ENCODE measurements around the gene HSPB2.
"Not testable (repeated sequence)": the region's sequence is repeated elsewhere in the genome, so short reads cannot be mapped to it uniquely, and the experiment has no call there.

Gene HSPB2

GRCh38 chr11:111926505-111927391 lies 14.2 kb downstream of the HSPB2 start:
- Histone ChIP-seq H3K4me3 (ENCODE audit: low read depth, low read length) (peak overlapping the region; percentile 67), H3K9ac (ENCODE audit: low read depth, low read length) (peak overlapping the region; percentile 41), H3K9me3 (ENCODE audit: control insufficient read depth, insufficient read depth, low read length) (no peaks in the 10 kb centered on the region), H3K27ac (ENCODE audit: low read depth, low read length) (peak overlapping the region; percentile 86), H3K27me3 (ENCODE audit: control insufficient read depth, insufficient read depth, low read length) (no peaks in the 10 kb centered on the region), H3K36me3 (ENCODE audit: control insufficient read depth, insufficient read depth, low read length) (no peaks in the 10 kb centered on the region), H3K4me1 (ENCODE audit: control insufficient read depth, insufficient read depth, low read length) (peaks cover 16% of the 10 kb centered on the region)

- Histone ChIP-seq H3K27ac (ENCODE audit: low read depth, low read length) (no peak overlapping the region), H3K9me3 (ENCODE audit: control insufficient read depth, insufficient read depth, low read length) (no peaks in the 10 kb centered on the region), H3K4me3 (ENCODE audit: low read depth, low read length) (no peak overlapping the region)
These were observed 17.9 kb downstream of the HSPB2 start for GRCh38 chr11:111930472-111930871.

DNA sequence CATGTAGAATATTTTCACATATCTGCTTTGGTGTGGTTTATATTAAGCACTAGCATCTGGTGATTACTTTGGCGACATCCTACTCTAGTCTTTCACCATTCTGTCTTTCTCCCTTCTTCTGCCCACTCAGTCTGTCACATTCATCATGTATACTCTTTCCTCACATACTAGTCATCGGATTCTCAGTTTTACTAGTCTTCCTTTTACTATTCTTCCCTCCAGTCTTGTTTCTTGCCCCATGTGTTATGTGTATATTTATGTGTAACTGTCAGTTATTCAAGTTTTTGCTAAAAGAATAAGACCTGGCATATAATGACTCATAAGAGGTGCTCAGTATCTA lies 20.0 kb downstream of the HSPB2 start:
- Histone ChIP-seq H3K4me1 (ENCODE audit: control insufficient read depth, insufficient read depth, low read length) (peaks cover 16% of the 10 kb centered on the region), H3K9ac (ENCODE audit: low read depth, low read length) (no peak overlapping the region), H3K27ac (ENCODE audit: low read depth, low read length) (no peak overlapping the region), H3K9me3 (ENCODE audit: control insufficient read depth, insufficient read depth, low read length) (no peaks in the 10 kb centered on the region), H3K36me3 (ENCODE audit: control insufficient read depth, insufficient read depth, low read length) (no peaks in the 10 kb centered on the region), H3K4me3 (ENCODE audit: low read depth, low read length) (no peak overlapping the region), H3K27me3 (ENCODE audit: control insufficient read depth, insufficient read depth, low read length) (no peaks in the 10 kb centered on the region)

More at GRCh38 chr11:111930472-111930871, 17.9 kb downstream of the HSPB2 start:
- Histone ChIP-seq H3K27me3 (ENCODE audit: control insufficient read depth, insufficient read depth, low read length) (no peaks in the 10 kb centered on the region), H3K9ac (ENCODE audit: low read depth, low read length) (no peak overlapping the region), H3K36me3 (ENCODE audit: control insufficient read depth, insufficient read depth, low read length) (no peaks in the 10 kb centered on the region), H3K4me1 (ENCODE audit: control insufficient read depth, insufficient read depth, low read length) (peaks cover 14% of the 10 kb centered on the region)

DNA sequence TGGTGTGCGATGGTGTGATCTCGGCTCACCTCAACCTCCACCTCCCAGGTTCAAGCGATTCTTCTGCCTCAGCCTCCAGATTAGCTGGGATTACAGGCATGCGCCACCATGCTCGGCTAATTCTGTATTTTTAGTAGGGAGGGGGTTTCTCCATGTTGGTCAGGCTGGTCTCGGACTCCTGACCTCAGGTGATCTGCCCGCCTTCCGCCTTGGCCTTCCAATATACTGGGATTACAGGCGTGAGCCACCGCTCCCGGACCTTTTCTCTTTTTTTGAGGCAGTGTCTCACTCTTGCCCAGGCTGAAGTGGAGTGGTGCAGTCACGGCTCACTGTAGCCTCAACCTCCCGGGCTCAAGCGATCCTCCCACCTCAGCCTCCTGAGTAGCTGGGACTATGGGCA lies 20.6 kb downstream of the HSPB2 start:
- H3K27me3 ChIP-seq (ENCODE audit: control insufficient read depth, insufficient read depth, low read length); H3K4me3 ChIP-seq (ENCODE audit: low read depth, low read length); H3K9ac ChIP-seq (ENCODE audit: low read depth, low read length); H3K9me3 ChIP-seq (ENCODE audit: control insufficient read depth, insufficient read depth, low read length); H3K36me3 ChIP-seq (ENCODE audit: control insufficient read depth, insufficient read depth, low read length); H3K27ac ChIP-seq (ENCODE audit: low read depth, low read length): not testable (repeated sequence)
- peaks cover 22% of the 10 kb centered on the region for H3K4me1 ChIP-seq (ENCODE audit: control insufficient read depth, insufficient read depth, low read length)

- no peak overlapping the region for H3K27ac ChIP-seq (ENCODE audit: low read depth, low read length)
- H3K4me3 ChIP-seq (ENCODE audit: low read depth, low read length): no peak overlapping the region
- H3K4me1 ChIP-seq (ENCODE audit: control insufficient read depth, insufficient read depth, low read length): peaks cover 29% of the 10 kb centered on the region
- H3K9me3 ChIP-seq (ENCODE audit: control insufficient read depth, insufficient read depth, low read length): no peaks in the 10 kb centered on the region
- H3K9ac ChIP-seq (ENCODE audit: low read depth, low read length): no peak overlapping the region
- no peaks in the 10 kb centered on the region for H3K36me3 ChIP-seq (ENCODE audit: control insufficient read depth, insufficient read depth, low read length)
- H3K27me3 ChIP-seq (ENCODE audit: control insufficient read depth, insufficient read depth, low read length): no peaks in the 10 kb centered on the region
These were observed 21.3 kb downstream of the HSPB2 start for GRCh38 chr11:111933872-111934271.

DNA sequence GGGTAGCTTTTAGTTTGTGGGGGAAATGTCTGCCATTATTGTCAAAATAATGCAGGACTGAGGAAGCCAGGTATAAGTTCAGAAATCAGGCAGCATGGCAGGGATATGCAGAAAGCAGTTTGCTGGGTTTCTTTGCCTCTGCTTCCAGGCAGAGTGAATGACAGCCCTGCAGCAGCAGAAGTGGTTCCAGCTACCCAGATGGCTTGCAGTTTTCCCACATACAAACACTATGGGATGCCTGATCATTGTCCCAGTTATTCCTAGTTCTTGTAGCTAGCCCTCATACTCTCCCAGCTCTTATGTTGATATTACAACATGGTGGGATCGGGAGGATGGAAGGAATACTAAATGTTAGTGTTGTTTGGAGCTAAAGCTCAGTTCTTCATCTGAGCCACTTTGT lies 21.8 kb downstream of the HSPB2 start:
- Histone ChIP-seq H3K4me1 (ENCODE audit: control insufficient read depth, insufficient read depth, low read length) (peaks cover 32% of the 10 kb centered on the region), H3K27ac (ENCODE audit: low read depth, low read length) (no peak overlapping the region), H3K9ac (ENCODE audit: low read depth, low read length) (no peak overlapping the region), H3K4me3 (ENCODE audit: low read depth, low read length) (no peak overlapping the region), H3K36me3 (ENCODE audit: control insufficient read depth, insufficient read depth, low read length) (no peaks in the 10 kb centered on the region), H3K27me3 (ENCODE audit: control insufficient read depth, insufficient read depth, low read length) (no peaks in the 10 kb centered on the region), H3K9me3 (ENCODE audit: control insufficient read depth, insufficient read depth, low read length) (no peaks in the 10 kb centered on the region)

- Histone ChIP-seq H3K9ac (ENCODE audit: low read depth, low read length) (no peak overlapping the region), H3K4me3 (ENCODE audit: low read depth, low read length) (no peak overlapping the region), H3K27ac (ENCODE audit: low read depth, low read length) (no peak overlapping the region), H3K9me3 (ENCODE audit: control insufficient read depth, insufficient read depth, low read length) (no peaks in the 10 kb centered on the region), H3K36me3 (ENCODE audit: control insufficient read depth, insufficient read depth, low read length) (no peaks in the 10 kb centered on the region), H3K27me3 (ENCODE audit: control insufficient read depth, insufficient read depth, low read length) (no peaks in the 10 kb centered on the region), H3K4me1 (ENCODE audit: control insufficient read depth, insufficient read depth, low read length) (peaks cover 32% of the 10 kb centered on the region)
These were observed 22.9 kb downstream of the HSPB2 start for GRCh38 chr11:111935317-111936039.

- Histone ChIP-seq H3K36me3 (ENCODE audit: control insufficient read depth, insufficient read depth, low read length) (no peaks in the 10 kb centered on the region), H3K9ac (ENCODE audit: low read depth, low read length) (no peak overlapping the region), H3K4me3 (ENCODE audit: low read depth, low read length) (peak overlapping the region; percentile 80), H3K27ac (ENCODE audit: low read depth, low read length) (no peak overlapping the region), H3K9me3 (ENCODE audit: control insufficient read depth, insufficient read depth, low read length) (no peaks in the 10 kb centered on the region), H3K27me3 (ENCODE audit: control insufficient read depth, insufficient read depth, low read length) (no peaks in the 10 kb centered on the region), H3K4me1 (ENCODE audit: control insufficient read depth, insufficient read depth, low read length) (peaks cover 32% of the 10 kb centered on the region)
These were observed 23.6 kb downstream of the HSPB2 start for GRCh38 chr11:111936040-111936540.

DNA sequence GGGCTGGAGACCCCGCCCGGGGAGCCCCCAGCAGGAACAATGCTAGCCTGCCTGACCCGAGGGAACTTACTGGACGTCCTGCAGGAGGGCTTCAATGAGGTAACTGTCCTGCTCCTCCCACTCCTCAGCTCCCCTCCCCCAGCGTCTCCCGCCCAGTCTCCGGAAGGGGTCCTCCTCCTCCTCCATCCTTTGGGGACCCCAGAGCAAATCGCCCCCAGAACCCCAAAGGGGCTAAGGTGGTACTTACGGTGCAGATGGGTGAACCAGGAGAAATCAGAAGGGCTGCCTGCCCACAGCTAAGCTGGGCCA lies 24.9 kb downstream of the HSPB2 start:
- Histone ChIP-seq H3K4me1 (ENCODE audit: control insufficient read depth, insufficient read depth, low read length) (peaks cover 32% of the 10 kb centered on the region), H3K27me3 (ENCODE audit: control insufficient read depth, insufficient read depth, low read length) (no peaks in the 10 kb centered on the region), H3K27ac (ENCODE audit: low read depth, low read length) (peak overlapping the region; percentile 80), H3K9ac (ENCODE audit: low read depth, low read length) (peak overlapping the region; percentile 78), H3K36me3 (ENCODE audit: control insufficient read depth, insufficient read depth, low read length) (no peaks in the 10 kb centered on the region; the same call in 1 of the 2 replicates), H3K4me3 (ENCODE audit: low read depth, low read length) (peak overlapping the region; percentile 80), H3K9me3 (ENCODE audit: control insufficient read depth, insufficient read depth, low read length) (no peaks in the 10 kb centered on the region)

DNA sequence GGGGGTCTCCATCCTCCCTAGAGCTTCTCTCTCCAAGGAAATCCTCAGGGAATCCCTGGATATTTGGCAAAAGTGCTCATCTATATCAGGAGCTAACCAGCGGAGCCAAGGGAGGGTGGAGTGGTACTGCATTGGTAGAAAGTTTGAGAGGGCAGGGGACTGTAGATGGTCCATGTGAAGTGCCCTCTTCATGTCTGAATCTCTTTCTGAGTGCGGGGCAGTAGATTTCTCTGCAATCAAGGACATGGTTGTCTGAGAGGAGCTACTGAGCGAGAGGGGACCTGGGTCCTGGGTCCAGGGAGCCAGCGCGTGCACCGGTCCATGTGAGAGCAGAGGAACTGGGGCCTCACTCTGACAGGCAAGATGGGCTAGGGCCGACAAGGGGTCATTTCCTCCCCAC lies 25.3 kb downstream of the HSPB2 start:
- Histone ChIP-seq H3K4me1 (ENCODE audit: control insufficient read depth, insufficient read depth, low read length) (peaks cover 32% of the 10 kb centered on the region), H3K27ac (ENCODE audit: low read depth, low read length) (peak overlapping the region; percentile 80), H3K9ac (ENCODE audit: low read depth, low read length) (no peak overlapping the region)

GRCh38 chr11:111938687-111939160 lies 26.2 kb downstream of the HSPB2 start:
- peaks cover 32% of the 10 kb centered on the region for H3K4me1 ChIP-seq (ENCODE audit: control insufficient read depth, insufficient read depth, low read length)
- no peak overlapping the region for H3K9ac ChIP-seq (ENCODE audit: low read depth, low read length)
- no peaks in the 10 kb centered on the region for H3K27me3 ChIP-seq (ENCODE audit: control insufficient read depth, insufficient read depth, low read length)
- peak overlapping the region; percentile 4 for H3K27ac ChIP-seq (ENCODE audit: low read depth, low read length)
- 0 out of 2 replicates have a peak overlapping the region, but pooled peaks have one; percentile 8 for H3K4me3 ChIP-seq (ENCODE audit: low read depth, low read length)
- no peaks in the 10 kb centered on the region for H3K9me3 ChIP-seq (ENCODE audit: control insufficient read depth, insufficient read depth, low read length)
- no peaks in the 10 kb centered on the region; the same call in 1 of the 2 replicates for H3K36me3 ChIP-seq (ENCODE audit: control insufficient read depth, insufficient read depth, low read length)

More for the DNA sequence above, 25.3 kb downstream of the HSPB2 start:
- H3K4me3 ChIP-seq (ENCODE audit: low read depth, low read length): peak overlapping the region; percentile 80
- no peaks in the 10 kb centered on the region for H3K27me3 ChIP-seq (ENCODE audit: control insufficient read depth, insufficient read depth, low read length)
- no peaks in the 10 kb centered on the region; the same call in 1 of the 2 replicates for H3K36me3 ChIP-seq (ENCODE audit: control insufficient read depth, insufficient read depth, low read length)
- H3K9me3 ChIP-seq (ENCODE audit: control insufficient read depth, insufficient read depth, low read length): no peaks in the 10 kb centered on the region
